H1 (cell line): Measurements from ENCODE around the gene DNASE1. TPM values are rescaled to one million over a fixed set of nuclear protein-coding genes. Genes with fewer than 3 reads are reported as not detected.

Experiments
- CTCF ChIA-PET: fragments of 300-600 bp; sonication (Branson Sonifier 250); formaldehyde crosslinking; loops from one replicate; lab custom pipeline; 2021; ENCODE audit not compliant: partially characterized antibody; lab: Charles Lee
- POLR2A ChIA-PET: fragments of 300-600 bp; sonication (Branson Sonifier 250); formaldehyde crosslinking; loops from one replicate; lab custom pipeline; 2021; ENCODE audit warnings: inconsistent platforms; ENCODE audit not compliant: partially characterized antibody; lab: Charles Lee
- DNase-seq, 2 experiments: peaks; one replicate each; pipeline versions ENCODE4 v3.0.0 to v3.0.0-alpha.2; 2010 to 2022; ENCODE audit warnings: low spot score in 2 of 2, low read depth in 1 of 2, mixed read lengths in 1 of 2
- FAIRE-seq: peaks from 2 replicates; lab custom pipeline; 2011; peaks lifted over from hg19 to GRCh38; lab: Jason Lieb, UNC
- H2AFZ ChIP-seq: 2 replicates; pipeline ENCODE4 v1.8.1; 2012; ENCODE audit warnings: low read length, inconsistent platforms
- H2AK5ac ChIP-seq: 2 replicates; pipeline ENCODE4 v1.6.1; 2013; ENCODE audit warnings: low read depth, low read length
- H2BK120ac ChIP-seq: replicated peaks from 2 replicates; pipeline ENCODE3; 2013; ENCODE audit warnings: low read depth, low read length, inconsistent platforms
- H2BK12ac ChIP-seq: 2 replicates; pipeline ENCODE4 v1.6.1; 2013; ENCODE audit warnings: low read depth, low read length
- H2BK15ac ChIP-seq: 2 replicates; pipeline ENCODE4 v1.6.1; 2013; ENCODE audit warnings: low read length
- H2BK20ac ChIP-seq: 2 replicates; pipeline ENCODE4 v1.6.1; 2013; ENCODE audit warnings: low read length
- H2BK5ac ChIP-seq: 2 replicates; pipeline ENCODE4 v1.6.1; 2013; ENCODE audit warnings: low read depth, low read length
- H3K14ac ChIP-seq: 2 replicates; pipeline ENCODE4 v1.6.1; 2013; ENCODE audit warnings: inconsistent platforms; ENCODE audit not compliant: insufficient read length
- H3K18ac ChIP-seq: 2 replicates; pipeline ENCODE4 v1.6.1; 2013; ENCODE audit warnings: low read length; ENCODE audit errors: extremely low read depth
- H3K23ac ChIP-seq: 2 replicates; pipeline ENCODE4 v1.6.1; 2013; ENCODE audit warnings: inconsistent platforms; ENCODE audit not compliant: insufficient read length
- H3K23me2 ChIP-seq: 2 replicates; pipeline ENCODE4 v1.6.1; 2013; ENCODE audit warnings: low read depth, low read length
- H3K27ac ChIP-seq: 2 replicates; pipeline ENCODE4 v1.6.1; 2011; ENCODE audit warnings: low read depth, low read length, inconsistent platforms
- H3K27me3 ChIP-seq, 4 experiments: replicated peaks in 1 of 4; 1 replicate in 1 of 4; 2 replicates in 3 of 4; pipeline versions ENCODE4 v1.6.1 to v1.8.1; 2011 to 2013; ENCODE audit warnings: low read length in 3 of 4, mild to moderate bottlenecking in 3 of 4, inconsistent platforms in 2 of 4, mixed read lengths in 2 of 4, moderate library complexity in 1 of 4; ENCODE audit not compliant: control insufficient read depth in 3 of 4, insufficient read depth in 3 of 4; ENCODE audit errors: extremely low read depth in 1 of 4
- H3K36me3 ChIP-seq, 4 experiments: 2 replicates each; pipeline versions ENCODE4 v1.6.1 to v1.8.1; 2011 to 2013; ENCODE audit warnings: mild to moderate bottlenecking in 4 of 4, low read length in 3 of 4, moderate library complexity in 2 of 4, control low read depth in 1 of 4, inconsistent platforms in 1 of 4; ENCODE audit not compliant: insufficient read depth in 4 of 4, control insufficient read depth in 2 of 4
- H3K4ac ChIP-seq: replicated peaks from 2 replicates; pipeline ENCODE3; 2013; ENCODE audit warnings: low read length, low read depth, mixed read lengths, inconsistent platforms; ENCODE audit not compliant: insufficient read length
- H3K4me1 ChIP-seq, 4 experiments: replicated peaks in 1 of 4; 1 replicate in 1 of 4; 2 replicates in 3 of 4; pipeline versions ENCODE4 v1.6.1 to v1.8.1; 2011 to 2013; ENCODE audit warnings: low read length in 3 of 4, inconsistent platforms in 2 of 4, mixed read lengths in 1 of 4; ENCODE audit not compliant: insufficient read depth in 4 of 4, control insufficient read depth in 3 of 4
- H3K4me2 ChIP-seq, 2 experiments: 2 replicates each; pipeline versions ENCODE4 v1.6.1 to v1.8.1; 2011 to 2013; ENCODE audit warnings: low read depth in 2 of 2, low read length in 2 of 2, control low read depth in 1 of 2, inconsistent platforms in 1 of 2, mild to moderate bottlenecking in 1 of 2; ENCODE audit not compliant: insufficient read depth in 1 of 2
- H3K4me3 ChIP-seq, 4 experiments: fragments of 200-600, 300-600 bp in 1 of 4; sonication (generic), shearing (Covaris generic), sonication (Bioruptor Twin) in 1 of 4; 2 replicates each; pipeline versions ENCODE4 v1.5.1 to v1.8.1; 2011 to 2016; ENCODE audit warnings: low read length in 4 of 4, low read depth in 3 of 4, control low read depth in 2 of 4, inconsistent platforms in 2 of 4, mild to moderate bottlenecking in 2 of 4, mixed read lengths in 1 of 4, moderate library complexity in 1 of 4; ENCODE audit not compliant: insufficient read depth in 2 of 4; ENCODE audit errors: extremely low read depth in 1 of 4
- H3K56ac ChIP-seq: replicated peaks from 2 replicates; pipeline ENCODE3; 2013; ENCODE audit warnings: low read depth, mild to moderate bottlenecking, mixed read lengths, low read length, inconsistent platforms; ENCODE audit not compliant: insufficient read length
- H3K79me1 ChIP-seq: 2 replicates; pipeline ENCODE4 v1.6.1; 2013; ENCODE audit warnings: low read depth, low read length, control low read depth
- H3K79me2 ChIP-seq, 2 experiments: 2 replicates each; pipeline versions ENCODE4 v1.6.1 to v1.8.1; 2012 to 2013; ENCODE audit warnings: low read length in 2 of 2, mild to moderate bottlenecking in 2 of 2, inconsistent platforms in 1 of 2; ENCODE audit not compliant: insufficient read depth in 2 of 2, control insufficient read depth in 1 of 2
- H3K9ac ChIP-seq, 4 experiments: replicated peaks in 1 of 4; 1 replicate in 1 of 4; 2 replicates in 3 of 4; pipeline versions ENCODE4 v1.6.1 to v1.8.1; 2011 to 2013; ENCODE audit warnings: low read depth in 3 of 4, low read length in 3 of 4, control low read depth in 2 of 4, mild to moderate bottlenecking in 2 of 4, moderate library complexity in 2 of 4, inconsistent platforms in 1 of 4; ENCODE audit errors: extremely low read depth in 1 of 4
- H3K9me3 ChIP-seq, 2 experiments: 2 replicates each; pipeline versions ENCODE4 v1.6.1 to v1.8.1; 2012 to 2013; ENCODE audit warnings: mild to moderate bottlenecking in 2 of 2, moderate library complexity in 2 of 2, control low read depth in 1 of 2, inconsistent platforms in 1 of 2, low read depth in 1 of 2, low read length in 1 of 2, mixed read lengths in 1 of 2; ENCODE audit not compliant: insufficient read depth in 2 of 2
- H4K20me1 ChIP-seq, 2 experiments: replicated peaks in 1 of 2; 2 replicates each; pipeline versions ENCODE3 to v1.8.1; 2011 to 2013; ENCODE audit warnings: inconsistent platforms in 2 of 2, low read length in 2 of 2, mild to moderate bottlenecking in 1 of 2; ENCODE audit not compliant: insufficient read depth in 2 of 2, control insufficient read depth in 1 of 2
- H4K5ac ChIP-seq: 2 replicates; pipeline ENCODE4 v1.6.1; 2013; ENCODE audit warnings: low read length, low read depth, mixed read lengths, inconsistent platforms; ENCODE audit not compliant: insufficient read length
- H4K8ac ChIP-seq: 2 replicates; pipeline ENCODE4 v1.8.0; 2013; ENCODE audit warnings: mild to moderate bottlenecking, moderate library complexity, low read length, inconsistent platforms; ENCODE audit not compliant: insufficient read depth; ENCODE audit errors: extremely low read depth
- H4K91ac ChIP-seq: replicated peaks from 2 replicates; pipeline ENCODE3; 2013; ENCODE audit warnings: low read length, mixed read lengths, inconsistent platforms; ENCODE audit not compliant: insufficient read length
- ASH2L ChIP-seq: fragments of 200-600, 300-600 bp; sonication (generic); IDR thresholded peaks from one replicate; pipeline ENCODE4 v1.7.1; 2017; ENCODE audit warnings: low read length
- BACH1 ChIP-seq: IDR thresholded peaks from 2 replicates; pipeline ENCODE4 v1.6.1; 2012; ENCODE audit warnings: low read length, improper control_type of control experiment
- BCL11A ChIP-seq, 2 experiments: IDR thresholded peaks; one replicate each; pipeline ENCODE4 v1.6.1; 2011; ENCODE audit warnings: low read depth in 2 of 2, low read length in 2 of 2, mild to moderate bottlenecking in 2 of 2
- CREB1 ChIP-seq: IDR thresholded peaks from 2 replicates; pipeline ENCODE4 v1.6.1; 2012; ENCODE audit warnings: inconsistent platforms
- EGR1 ChIP-seq: IDR thresholded peaks from 2 replicates; pipeline ENCODE4 v1.6.1; 2011; ENCODE audit warnings: low read depth, low read length, borderline replicate concordance
- JUND ChIP-seq: IDR thresholded peaks from 2 replicates; pipeline ENCODE4 v1.6.1; 2011; ENCODE audit warnings: mild to moderate bottlenecking, improper control_type of control experiment, low read length
- KDM4A ChIP-seq: IDR thresholded peaks from one replicate; pipeline ENCODE4 v1.7.1; 2012; ENCODE audit warnings: low read depth, mild to moderate bottlenecking, moderate library complexity, low read length, inconsistent platforms; ENCODE audit not compliant: severe bottlenecking
- KDM5A ChIP-seq: fragments of 200-600 bp; IDR thresholded peaks from 2 replicates; pipeline ENCODE4 v1.7.1; 2012; ENCODE audit warnings: mild to moderate bottlenecking, low read length, inconsistent platforms, mixed read lengths
- POLR2A ChIP-seq, 2 experiments: IDR thresholded peaks; 1 replicate in 1 of 2; 2 replicates in 1 of 2; pipeline ENCODE4 v1.6.1; 2011; ENCODE audit warnings: low read depth in 2 of 2, low read length in 2 of 2, mild to moderate bottlenecking in 2 of 2; ENCODE audit errors: control extremely low read depth in 1 of 2
- RXRA ChIP-seq: IDR thresholded peaks from 2 replicates; pipeline ENCODE4 v1.6.1; 2011; ENCODE audit warnings: low read depth, mild to moderate bottlenecking, low read length, moderate library complexity; ENCODE audit not compliant: insufficient read depth
- SP1 ChIP-seq: IDR thresholded peaks from 2 replicates; pipeline ENCODE4 v1.6.1; 2011; ENCODE audit warnings: low read depth, low read length
- SP2 ChIP-seq: IDR thresholded peaks from 2 replicates; pipeline ENCODE4 v1.6.1; 2012; ENCODE audit warnings: mild to moderate bottlenecking, low read length, inconsistent platforms
- SUZ12 ChIP-seq: fragments of 200-600 bp; sonication (generic); IDR thresholded peaks from 2 replicates; pipeline ENCODE4 v1.6.1; 2012; ENCODE audit warnings: mild to moderate bottlenecking, inconsistent platforms, low read length, moderate library complexity, mixed read lengths
- TAF1 ChIP-seq: IDR thresholded peaks from 2 replicates; pipeline ENCODE4 v1.6.1; 2011; ENCODE audit warnings: mild to moderate bottlenecking, low read depth, low read length
- WGBS, 2 experiments: shearing (Covaris generic) in 1 of 2; methylation state at CpG; one replicate each; pipeline versions ENCODE4 v1.1.6 to v1.1.7; 2013 to 2015; ENCODE audit warnings: low lambda C conversion rate in 2 of 2, mixed read lengths in 2 of 2, inconsistent platforms in 1 of 2, low coverage in 1 of 2, missing lambda C conversion rate in 1 of 2; ENCODE audit not compliant: insufficient replicate concordance in 2 of 2, insufficient coverage in 1 of 2, insufficient read length in 1 of 2; ENCODE audit errors: extremely low coverage in 1 of 2, missing lambda C conversion rate in 1 of 2; 5-methylcytosine and 5-hydroxymethylcytosine counted together
- polyA plus RNA-seq, 7 experiments: library from polyadenylated mRNA; depleted of rRNA in 3 of 7; stranded (reverse) in 5 of 7; unstranded in 2 of 7; fragments of >200 nt in 5 of 7; fragments of 200-250 nt in 2 of 7; gene quantifications; 1 replicate in 5 of 7; 2 replicates in 1 of 7; 4 replicates in 1 of 7; pipeline versions ENCODE4 v1.2.1 to v1.2.3, GENCODE V29; 2011 to 2013; ENCODE audit warnings: missing spikeins in 2 of 7, mixed read lengths in 2 of 7
- total RNA-seq: library from RNA; stranded (reverse); fragmentation: NEBNext Ultra II Directional; extraction: Animal tissue kit (Norgen Biotek cat#: 25700); gene quantifications from 2 replicates; pipeline ENCODE4 v1.2.1, GENCODE V29; 2021
- TF ChIP-seq, protein P1 (sequence below): IDR thresholded peaks from 2 replicates; pipeline ENCODE4 v1.6.1; 2011; ENCODE audit warnings: low read length, improper control_type of control experiment

The DNASE1 gene
- total and polyA plus RNA-seq, 2 of the 8 experiments (the other 6 are each of a cell fraction or from before 2014, with no cell fraction given) = 11.5 to 16.7 TPM

- DNase-seq (no peak), FAIRE-seq (no peak)
- ChIA-PET CTCF (interaction anchor here (0.9 to 1.9 kb wide), 4 partner anchors 10 to 145 kb away, joined by 3 to 4 read pairs (median 4); partner anchors contain the start of gene DNASE1), POLR2A (interaction anchor here (1.7 to 2.3 kb wide), 2 partner anchors 9 to 11 kb away, joined by 4 to 8 read pairs; no protein-coding TSS in a partner anchor)
- no peak overlapping the region for H2BK5ac ChIP-seq
- no peaks in the 10 kb centered on the region for H3K79me2 ChIP-seq
- no peak overlapping the region for H2BK20ac ChIP-seq
- no peak overlapping the region for H2BK15ac ChIP-seq
- H3K4me3 ChIP-seq = no peak overlapping the region
- H4K8ac ChIP-seq = no peak overlapping the region; the same call in 1 of the 2 replicates
- H3K23ac ChIP-seq = no peak overlapping the region
- H4K5ac ChIP-seq = no peak overlapping the region
- H2AFZ ChIP-seq = no peak overlapping the region
- no peak overlapping the region for H3K18ac ChIP-seq
- H2BK12ac ChIP-seq = no peak overlapping the region
- WGBS, 2 experiments = 91% methylated on average over 11 of the region's 11 CpGs; no CpG with 5 or more reads in 1 of the 2 experiments
- no peaks in the 10 kb centered on the region for H3K23me2 ChIP-seq
- no peak overlapping the region for H3K4ac ChIP-seq
- no peak overlapping the region for H3K56ac ChIP-seq
- no peak overlapping the region for H2BK120ac ChIP-seq
- H3K9ac ChIP-seq = no peak overlapping the region
- peaks cover 9 to 13% of the 10 kb centered on the region in 2 experiments for H4K20me1 ChIP-seq
- H3K14ac ChIP-seq = no peak overlapping the region
- H4K91ac ChIP-seq = no peak overlapping the region
- H3K4me1 ChIP-seq = no peaks in the 10 kb centered on the region
- no peaks in the 10 kb centered on the region for H3K27me3 ChIP-seq
- no peak overlapping the region for H2AK5ac ChIP-seq
- H3K4me2 ChIP-seq = no peak overlapping the region
- peaks cover 20 to 52% (median 47%) of the 10 kb centered on the region in 4 experiments for H3K36me3 ChIP-seq
- no peaks in the 10 kb centered on the region; the same call in 1 of the 2 replicates for H3K79me1 ChIP-seq
- H3K9me3 ChIP-seq = no peaks in the 10 kb centered on the region
- no peak overlapping the region for H3K27ac ChIP-seq
- TF ChIP-seq EGR1 = no peak
- TF ChIP-seq KDM4A = no peak
- no peak for TF ChIP-seq BACH1
- TF ChIP-seq SP1 = no peak
- no peak for TF ChIP-seq KDM5A
- TF ChIP-seq TAF1 = no peak
- no peak for TF ChIP-seq POLR2A (IDR thresholded peaks at IDR 0.05; ENCODE audit: control extremely low read depth in 1 of 2, low read depth in 2 of 2, low read length in 2 of 2)
- TF ChIP-seq SP2 = no peak
- no peak for TF ChIP-seq JUND
- TF ChIP-seq SUZ12 = no peak
- TF ChIP-seq RXRA = no peak
- no peak for TF ChIP-seq CREB1
- TF ChIP-seq, protein P1, sequence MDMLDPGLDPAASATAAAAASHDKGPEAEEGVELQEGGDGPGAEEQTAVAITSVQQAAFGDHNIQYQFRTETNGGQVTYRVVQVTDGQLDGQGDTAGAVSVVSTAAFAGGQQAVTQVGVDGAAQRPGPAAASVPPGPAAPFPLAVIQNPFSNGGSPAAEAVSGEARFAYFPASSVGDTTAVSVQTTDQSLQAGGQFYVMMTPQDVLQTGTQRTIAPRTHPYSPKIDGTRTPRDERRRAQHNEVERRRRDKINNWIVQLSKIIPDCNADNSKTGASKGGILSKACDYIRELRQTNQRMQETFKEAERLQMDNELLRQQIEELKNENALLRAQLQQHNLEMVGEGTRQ = no peak
- no peak for TF ChIP-seq ASH2L
- no peak for TF ChIP-seq BCL11A (IDR thresholded peaks at IDR 0.05; ENCODE audit: low read depth in 2 of 2, low read length in 2 of 2)
Measured at GRCh38 chr16:3671424-3671823, 16.9 kb downstream of the DNASE1 start.
